ENCODE results near the gene GOT1.

Gene GOT1

GRCh38 chr10:99432881-99433280, 2.5 kb upstream of the GOT1 start:
- no peak for DNase-seq

- DNase-seq, result no peak
Observed at GRCh38 chr10:99432047-99432446, 1.6 kb upstream of the GOT1 start.

- DNase-seq, result peak in 1 of 2 donors; percentile 28
Observed at GRCh38 chr10:99431190-99431760, 851 bp upstream of the GOT1 start.

GRCh38 chr10:99430116-99430450, 341 bp downstream of the GOT1 start:
- no peak for DNase-seq

GRCh38 chr10:99429517-99430095, 818 bp downstream of the GOT1 start:
- no peak for DNase-seq

- DNase-seq, result no peak
Observed at GRCh38 chr10:99427566-99428190, 2.7 kb downstream of the GOT1 start.

- no peak for DNase-seq
Observed at GRCh38 chr10:99426689-99427088, 3.7 kb downstream of the GOT1 start.

GRCh38 chr10:99425204-99425603, 5.2 kb downstream of the GOT1 start:
- DNase-seq, result no peak

GRCh38 chr10:99424656-99425055, 5.8 kb downstream of the GOT1 start:
- DNase-seq, result no peak

GRCh38 chr10:99422529-99423096, 7.8 kb downstream of the GOT1 start:
- DNase-seq, result no peak

- no peak for DNase-seq
Observed at GRCh38 chr10:99421233-99421739, 9.1 kb downstream of the GOT1 start.

GRCh38 chr10:99419688-99420087, 10.7 kb downstream of the GOT1 start:
- DNase-seq, result no peak

GRCh38 chr10:99418910-99419624, 11.4 kb downstream of the GOT1 start:
- no peak for DNase-seq

GRCh38 chr10:99412099-99412498, 18.3 kb downstream of the GOT1 start:
- no peak for DNase-seq

- DNase-seq, result no peak
Observed at GRCh38 chr10:99411546-99411945, 18.9 kb downstream of the GOT1 start.

- no peak for DNase-seq
Observed at GRCh38 chr10:99410876-99411275, 19.5 kb downstream of the GOT1 start.

GRCh38 chr10:99410146-99410545, 20.3 kb downstream of the GOT1 start:
- DNase-seq, result no peak

GRCh38 chr10:99406149-99406548, 24.3 kb downstream of the GOT1 start:
- no peak for DNase-seq

GRCh38 chr10:99403674-99404073, 26.8 kb downstream of the GOT1 start:
- no peak for DNase-seq

- no peak for DNase-seq
Observed at GRCh38 chr10:99399664-99400063, 30.8 kb downstream of the GOT1 start.

GRCh38 chr10:99396471-99396870, 34.0 kb downstream of the GOT1 start:
- no peak for DNase-seq

- DNase-seq, result no peak
Observed at GRCh38 chr10:99395750-99396445, 34.5 kb downstream of the GOT1 start.
